ELF-1 (cell line): ENCODE data around the gene SGSH.
"Not testable (repeated sequence)": the region's sequence is repeated elsewhere in the genome, so short reads cannot be mapped to it uniquely, and the experiment has no call there.

ENCODE experiments used
- DNase-seq: peaks from one replicate; pipeline ENCODE4 v3.0.0-alpha.2; 2016; ENCODE audit warnings: low read depth, low spot score

Gene SGSH

GRCh38 chr17:80210348-80211108 lies 9.6 kb downstream of the SGSH start:
- no peak for DNase-seq

GRCh38 chr17:80209765-80210164 lies 10.4 kb downstream of the SGSH start:
- no peak for DNase-seq

DNA sequence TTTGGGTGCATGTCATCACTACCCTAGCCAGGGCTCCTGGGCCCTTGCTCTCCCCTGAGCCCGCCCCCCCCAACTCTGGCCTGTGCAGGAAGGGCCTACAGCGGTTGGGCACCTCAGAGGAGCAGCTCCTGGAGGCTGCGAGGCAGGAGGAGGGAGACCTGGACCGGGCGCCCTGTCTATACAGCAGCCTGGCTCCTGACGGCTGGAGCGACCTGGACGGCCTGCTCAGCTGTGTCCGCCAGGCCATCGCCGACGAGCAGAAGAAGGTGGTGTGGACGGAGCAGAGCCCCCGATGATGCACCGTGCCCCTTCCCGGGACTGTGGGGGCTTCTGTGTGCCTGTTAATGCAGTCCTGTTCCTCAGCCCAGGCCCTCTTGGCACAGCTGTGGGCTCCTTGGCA lies 12.1 kb downstream of the SGSH start:
- DNase-seq, result no peak

DNA sequence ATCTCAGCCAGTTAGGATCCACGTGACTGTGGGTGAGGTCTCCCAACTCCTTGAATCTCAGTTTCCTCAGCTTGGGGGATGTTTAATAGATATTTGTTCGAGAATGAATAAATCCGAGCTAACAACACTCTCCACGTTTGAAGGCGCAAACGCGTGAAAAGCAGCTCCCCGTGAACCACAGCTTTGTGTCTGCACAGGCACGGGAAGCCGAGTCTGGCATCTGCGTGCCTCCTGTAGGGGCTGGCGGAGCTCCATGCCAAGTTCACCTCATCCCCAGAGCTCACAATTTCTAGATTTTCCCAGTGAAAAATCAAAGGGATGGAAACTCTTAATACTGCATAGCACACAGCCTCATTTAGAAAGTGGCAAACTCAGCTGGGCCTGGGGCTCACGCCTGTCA lies 14.3 kb downstream of the SGSH start:
- no peak for DNase-seq

GRCh38 chr17:80204626-80205468 lies 15.3 kb downstream of the SGSH start:
- no peak for DNase-seq

DNA sequence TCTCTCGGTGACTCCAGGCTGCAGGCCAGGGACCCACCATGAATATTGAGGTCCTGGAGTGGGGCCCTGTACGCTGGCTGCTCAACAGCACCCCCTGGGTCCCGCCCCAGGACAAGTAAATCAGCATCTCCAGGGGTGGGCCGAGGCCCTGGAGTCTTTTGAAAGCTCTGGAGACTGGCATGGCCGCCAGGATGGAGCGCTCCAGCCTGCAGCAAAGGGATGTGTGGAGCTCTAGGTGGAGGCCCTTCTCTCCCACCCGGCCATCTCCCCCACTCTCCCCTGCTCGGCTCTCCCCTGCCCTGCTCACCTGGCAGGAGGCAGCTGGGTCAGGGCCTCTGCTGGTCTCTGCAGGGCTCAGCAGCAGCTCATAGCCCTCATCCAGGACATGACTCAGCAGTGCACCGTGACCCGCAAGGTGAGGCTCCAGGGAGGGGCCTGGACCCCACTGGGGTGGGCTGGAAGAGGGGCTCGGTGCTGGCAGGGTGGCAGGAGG lies 16.6 kb downstream of the SGSH start:
- no peak for DNase-seq

- DNase-seq, result no peak
Measured at GRCh38 chr17:80202197-80202596, 17.9 kb downstream of the SGSH start.

DNA sequence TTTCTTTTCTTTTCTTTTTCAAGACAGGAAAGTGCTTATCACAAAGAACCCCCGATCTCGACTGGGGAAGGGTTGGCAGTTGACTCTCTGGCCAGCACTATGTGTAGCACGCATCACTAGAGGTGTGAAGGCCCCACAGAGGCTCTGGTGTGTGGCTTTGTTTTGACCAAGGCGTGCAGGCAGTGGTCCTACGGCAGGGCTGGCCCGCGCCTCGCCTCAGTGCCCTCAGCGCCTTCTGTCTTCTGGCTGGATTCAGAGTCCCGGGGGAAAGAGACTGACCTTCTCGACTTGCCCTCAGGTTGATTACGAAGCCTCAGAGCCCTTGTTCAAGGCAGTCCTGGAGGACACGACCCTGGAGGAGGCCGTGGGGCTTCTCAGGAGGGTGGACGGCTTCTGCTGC lies 18.7 kb downstream of the SGSH start:
- no peak for DNase-seq

GRCh38 chr17:80199295-80199694 lies 20.8 kb downstream of the SGSH start:
- not testable (repeated sequence) for DNase-seq

GRCh38 chr17:80198144-80198661 lies 21.9 kb downstream of the SGSH start:
- DNase-seq, result peak; percentile 84

DNA sequence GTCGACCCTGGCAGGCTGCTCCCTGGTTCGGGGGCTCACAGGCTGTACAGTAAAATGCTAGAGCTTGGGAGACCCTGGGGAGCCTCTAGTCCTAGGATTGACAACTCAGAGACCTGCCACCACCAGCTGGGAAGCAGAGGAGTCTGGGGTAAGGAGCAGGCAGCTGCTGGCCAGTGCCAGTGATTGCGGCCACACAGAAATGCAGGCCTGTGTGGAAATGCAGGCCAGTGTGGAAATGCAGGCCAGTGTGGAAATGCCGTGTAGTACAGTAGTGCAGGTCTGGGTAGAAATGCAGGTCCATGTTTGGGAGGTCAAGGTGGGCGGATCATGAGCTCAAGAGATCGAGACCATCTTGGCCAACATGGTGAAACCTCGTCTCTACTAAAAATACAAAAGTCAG lies 23.5 kb downstream of the SGSH start:
- DNase-seq, result no peak

- peak; percentile 69 for DNase-seq
Measured at GRCh38 chr17:80195671-80196529, 24.2 kb downstream of the SGSH start.

- DNase-seq, result no peak
Measured at GRCh38 chr17:80195141-80195540, 25.0 kb downstream of the SGSH start.

- no peak for DNase-seq
Measured at GRCh38 chr17:80191865-80192661, 28.1 kb downstream of the SGSH start.

DNA sequence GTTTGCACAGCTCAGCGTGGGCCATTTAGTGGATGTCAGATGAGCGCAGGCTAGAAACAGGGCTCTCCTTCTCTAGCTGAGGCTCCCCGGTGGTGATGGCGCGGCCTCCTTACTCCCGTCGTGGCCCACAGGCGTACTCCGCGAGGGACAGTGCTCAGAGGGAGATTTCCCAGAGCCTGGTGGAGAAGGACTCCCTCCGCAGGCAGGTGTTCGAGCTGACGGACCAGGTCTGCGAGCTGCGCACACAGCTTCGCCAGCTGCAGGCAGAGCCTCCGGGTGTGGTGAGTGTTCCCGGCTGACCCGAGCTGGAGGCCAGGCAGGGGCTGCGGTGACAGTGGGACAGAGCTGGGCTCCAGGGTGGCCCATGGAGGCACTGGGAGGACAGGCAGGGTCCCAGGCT lies 28.9 kb downstream of the SGSH start:
- peak; percentile 45 for DNase-seq

DNA sequence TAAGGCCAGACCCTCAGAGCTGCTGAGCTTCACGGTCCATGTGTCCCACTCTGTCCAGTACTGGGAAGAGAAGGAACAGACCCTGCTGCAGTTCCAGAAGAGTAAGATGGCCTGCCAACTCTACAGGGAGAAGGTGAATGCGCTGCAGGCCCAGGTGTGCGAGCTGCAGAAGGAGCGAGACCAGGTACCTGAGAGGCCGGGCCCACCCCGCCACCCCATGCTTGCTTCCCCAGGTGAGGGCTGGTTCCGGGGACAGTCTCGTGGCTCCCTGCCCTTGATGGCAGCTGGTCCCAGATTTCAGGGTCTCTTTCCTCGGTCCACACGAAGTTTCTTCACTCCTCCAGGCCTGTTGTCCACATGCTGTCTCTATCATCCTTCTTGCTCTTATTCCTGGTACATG lies 29.4 kb downstream of the SGSH start:
- DNase-seq, result no peak

- DNase-seq, result no peak
Measured at GRCh38 chr17:80189611-80190010, 30.5 kb downstream of the SGSH start.

- no peak for DNase-seq
Measured at GRCh38 chr17:80187515-80187941, 32.6 kb downstream of the SGSH start.

DNA sequence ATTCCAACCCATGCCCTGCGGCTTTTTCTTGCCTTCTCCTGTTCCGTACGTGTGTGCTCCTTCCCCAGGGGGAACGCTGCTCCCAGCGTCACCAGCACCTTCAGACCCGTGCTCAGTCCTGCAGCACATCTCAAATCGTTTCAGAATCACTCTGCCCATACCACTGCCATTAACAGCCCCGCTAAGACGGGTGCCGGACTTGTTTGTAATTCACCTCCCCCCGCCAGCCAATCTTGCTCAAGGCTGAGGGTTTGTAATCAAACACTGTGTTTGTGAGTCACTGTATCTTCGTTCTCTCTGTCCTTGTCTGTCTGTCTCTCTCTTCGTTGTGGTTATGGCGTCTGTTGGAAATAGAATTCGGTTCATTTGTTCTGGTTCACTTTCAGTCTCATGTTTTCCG lies 33.0 kb downstream of the SGSH start:
- no peak for DNase-seq

- no peak for DNase-seq
Measured at GRCh38 chr17:80185968-80186367, 34.2 kb downstream of the SGSH start.

DNA sequence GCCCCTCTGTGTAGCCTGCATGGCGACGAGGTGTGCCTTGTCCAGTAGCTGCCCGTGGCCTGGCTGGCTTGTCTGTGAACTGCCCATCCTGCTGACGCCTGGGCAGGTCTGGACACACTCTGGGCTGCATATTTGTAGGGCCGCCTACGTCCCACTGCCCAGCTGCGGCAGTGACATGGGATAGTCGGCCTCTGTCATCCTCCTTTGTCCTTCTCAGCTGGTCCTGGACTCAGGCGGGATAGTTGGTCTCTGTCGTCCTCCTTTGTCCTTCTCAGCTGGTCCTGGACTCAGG lies 35.8 kb downstream of the SGSH start:
- no peak for DNase-seq
